ENCODE data around the gene MS4A10.
"Not testable (repeated sequence)": the region's sequence is repeated elsewhere in the genome, so short reads cannot be mapped to it uniquely, and the experiment has no call there.

Gene MS4A10

DNA sequence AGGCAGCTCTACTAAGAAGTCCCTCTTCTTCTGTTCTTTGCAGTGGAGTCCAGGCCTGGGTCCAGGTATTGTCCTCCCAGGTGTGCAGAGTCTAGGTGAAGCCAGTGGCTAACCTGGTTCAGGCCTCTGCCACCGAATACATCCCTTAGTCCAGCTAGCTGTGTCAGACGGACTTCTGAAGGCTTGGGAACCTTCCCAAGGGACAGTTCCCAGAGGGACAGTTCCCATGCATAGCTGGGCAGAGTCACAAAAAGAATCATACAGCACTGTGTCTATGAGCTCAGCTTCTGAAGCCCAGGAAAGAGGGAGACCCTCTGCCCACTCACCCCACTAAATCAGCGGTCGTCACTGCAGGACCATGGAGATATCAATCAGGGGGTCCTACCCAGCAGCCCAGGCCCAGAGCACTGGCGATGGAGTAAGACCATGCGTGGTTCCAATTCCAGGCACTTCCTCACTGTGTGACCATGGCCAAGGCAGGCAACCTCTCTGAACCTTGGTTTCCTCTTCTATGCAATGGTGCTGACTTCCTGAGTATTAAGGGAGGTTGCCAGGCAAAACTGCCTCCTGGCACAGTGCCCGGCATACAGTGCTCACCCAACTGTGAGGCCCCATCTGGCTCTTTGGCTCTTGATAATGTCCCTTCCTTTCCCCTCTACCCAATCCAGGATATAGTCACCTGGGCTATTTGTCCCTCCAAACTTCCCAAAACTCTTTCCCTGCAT is 3.4 kb downstream of the MS4A10 start:
- DNase-seq, result no peak

DNA sequence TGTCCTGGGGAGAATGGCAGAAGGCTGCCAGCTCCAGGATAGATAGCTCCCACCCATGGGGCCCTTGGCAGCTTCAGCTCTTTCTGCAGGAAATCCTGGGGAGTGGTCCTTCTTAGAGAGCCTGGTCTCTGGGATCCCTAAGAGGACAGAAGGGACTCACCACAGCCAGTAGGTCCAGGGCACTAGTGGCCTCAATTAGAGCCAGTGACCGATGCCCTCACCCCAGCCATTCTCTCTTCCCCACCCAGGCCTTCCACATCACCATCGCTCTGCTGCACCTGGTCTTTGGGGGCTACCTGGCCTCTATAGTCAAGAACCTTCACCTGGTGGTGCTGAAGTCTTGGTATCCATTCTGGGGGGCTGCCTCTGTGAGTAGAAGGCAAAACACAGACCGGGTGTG is 5.6 kb downstream of the MS4A10 start:
- no peak for DNase-seq

- DNase-seq, result no peak
Observed at GRCh38 chr11:60791153-60791933, 6.2 kb downstream of the MS4A10 start.

DNA sequence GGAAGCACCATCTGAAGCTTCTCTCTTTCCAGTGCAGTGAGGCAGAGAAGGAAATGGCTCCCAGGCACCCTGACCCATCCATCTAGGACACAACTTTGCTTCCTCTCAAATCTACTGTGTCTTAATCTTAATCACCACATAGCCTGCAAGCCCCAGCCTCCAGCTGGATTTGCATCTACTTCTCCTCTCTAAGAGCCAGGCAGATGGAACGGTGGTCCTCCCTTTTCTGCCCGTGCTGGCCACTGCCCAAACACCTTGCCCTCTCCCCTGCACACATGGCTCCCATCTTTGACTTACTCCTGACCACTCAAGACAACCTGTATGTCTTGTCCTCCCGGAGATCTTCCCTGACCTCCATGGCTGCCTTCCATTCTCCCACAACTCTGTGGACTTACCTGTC is 7.4 kb downstream of the MS4A10 start:
- DNase-seq, result no peak

- DNase-seq, result no peak
Observed at GRCh38 chr11:60795291-60795690, 10.2 kb downstream of the MS4A10 start.

DNA sequence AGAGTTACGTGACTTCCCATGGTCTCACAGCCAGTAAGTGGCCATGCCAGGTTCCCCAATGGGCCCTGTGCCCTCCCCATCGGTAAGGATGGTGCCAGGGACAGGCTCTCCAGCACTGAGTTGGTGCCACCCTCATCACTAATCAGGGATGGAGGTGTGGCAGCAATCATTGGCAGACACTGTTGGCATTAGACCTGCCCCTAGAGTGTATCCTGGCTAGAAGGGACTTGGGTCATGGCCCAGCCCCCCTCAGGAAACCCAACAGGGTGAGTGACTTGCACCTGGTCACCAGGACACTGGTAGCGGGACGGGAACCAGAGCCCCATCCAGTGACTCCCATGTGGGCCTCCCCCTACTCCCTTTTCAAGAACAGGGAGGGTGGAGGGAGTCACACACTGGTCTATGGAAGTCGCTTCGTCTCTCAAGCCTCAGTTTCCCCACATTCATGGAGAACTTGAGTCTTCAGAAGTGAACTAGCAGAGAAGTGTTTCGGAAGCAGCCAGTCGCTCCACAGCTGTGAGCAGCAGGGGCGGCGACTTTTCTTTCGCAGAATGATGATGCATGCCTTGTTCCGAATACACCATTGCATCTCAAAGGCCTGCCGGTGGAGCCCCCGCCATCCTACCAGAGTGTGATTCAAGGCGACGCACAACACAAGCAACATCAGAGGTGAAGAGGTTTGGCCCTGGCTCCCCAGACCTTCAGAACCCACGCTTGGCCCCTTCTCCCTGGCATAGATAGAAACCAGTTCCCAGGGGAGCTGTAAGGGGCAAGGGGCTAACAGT is 12.9 kb downstream of the MS4A10 start:
- no peak for DNase-seq

DNA sequence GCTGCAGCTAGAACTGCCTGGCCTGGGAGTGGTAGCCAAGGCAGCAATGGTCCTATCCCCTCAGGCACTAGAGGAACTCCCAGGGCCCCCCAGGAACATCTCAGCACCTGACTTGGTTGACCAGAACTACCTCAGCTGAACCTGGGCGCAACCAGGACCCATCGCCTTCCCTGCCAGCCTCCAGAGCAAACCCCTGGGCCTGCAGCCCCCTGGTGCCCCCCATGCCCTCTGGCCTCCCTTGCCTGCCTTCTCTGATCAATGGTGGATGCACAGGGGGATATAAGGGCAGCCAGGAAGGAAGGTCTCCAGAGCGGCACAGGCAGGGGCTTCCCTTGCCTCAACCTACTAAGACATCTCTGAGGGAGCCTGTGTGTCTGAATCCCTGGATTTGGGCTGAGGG is 13.5 kb downstream of the MS4A10 start:
- DNase-seq, result no peak

- DNase-seq, result no peak
Observed at GRCh38 chr11:60801194-60801593, 16.1 kb downstream of the MS4A10 start.

GRCh38 chr11:60803273-60803936 is 18.3 kb downstream of the MS4A10 start:
- no peak for DNase-seq

- DNase-seq, result no peak
Observed at GRCh38 chr11:60809249-60809648, 24.1 kb downstream of the MS4A10 start.

DNA sequence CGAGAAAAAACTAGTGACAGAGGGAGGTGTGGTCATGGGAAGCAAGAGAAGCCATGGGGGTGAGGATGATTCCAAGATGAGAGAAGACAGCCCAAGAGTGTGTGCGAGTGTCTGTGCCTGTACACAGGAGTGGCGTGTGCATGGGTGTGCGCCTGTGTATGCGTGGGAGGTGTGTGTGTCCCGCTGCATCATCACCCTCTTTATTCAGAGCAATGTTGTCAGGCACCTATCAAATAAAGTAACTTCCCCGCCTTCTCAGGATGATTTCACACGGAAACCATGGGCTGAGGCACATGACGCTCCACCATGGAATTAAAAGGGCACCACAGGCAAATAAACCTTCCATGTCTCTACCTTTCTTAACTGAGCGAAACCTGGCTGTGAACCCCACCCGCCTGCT is 24.6 kb downstream of the MS4A10 start:
- no peak for DNase-seq

- no peak for DNase-seq
Observed at GRCh38 chr11:60810151-60810550, 25.0 kb downstream of the MS4A10 start.

DNA sequence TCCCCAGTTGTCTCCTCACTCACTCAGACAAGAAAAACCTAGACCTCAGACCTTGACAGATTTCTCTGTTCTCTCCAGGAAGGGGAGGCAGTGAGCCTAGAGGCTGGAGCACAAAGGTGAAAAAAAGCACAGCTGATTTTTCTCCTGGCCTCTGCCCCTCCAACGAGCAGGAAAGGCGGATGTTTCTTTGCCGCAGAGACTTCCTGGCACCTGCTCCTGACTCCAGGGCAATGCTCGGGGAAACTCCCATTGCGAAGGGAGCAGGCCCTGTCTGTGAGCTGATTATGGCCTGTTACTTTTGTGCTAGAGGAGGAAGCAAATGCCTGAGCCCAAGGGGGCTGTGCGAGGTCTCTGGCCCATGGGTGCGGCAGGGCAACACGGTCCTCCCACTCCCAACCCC is 25.4 kb downstream of the MS4A10 start:
- DNase-seq, result no peak

DNA sequence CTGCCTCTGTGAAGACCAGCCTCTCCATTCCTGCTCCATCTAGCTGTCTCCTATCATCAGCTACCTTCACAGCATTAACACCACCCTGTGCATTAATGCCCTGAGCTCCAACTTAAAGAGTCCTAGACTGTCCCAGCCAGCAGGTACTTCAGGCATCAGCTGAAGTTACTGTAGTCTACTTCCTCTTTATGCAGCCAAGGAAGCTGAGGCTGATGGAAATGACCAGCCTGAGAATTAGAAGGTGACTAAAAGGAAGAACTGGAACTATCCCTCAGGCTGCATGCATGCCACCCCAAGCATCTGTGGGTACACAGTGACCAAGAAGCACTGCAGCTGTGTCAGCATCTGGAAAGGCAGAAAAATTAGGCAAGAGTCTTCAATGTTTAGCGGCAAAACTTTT is 28.2 kb downstream of the MS4A10 start:
- DNase-seq, result no peak

- DNase-seq, result no peak
Observed at GRCh38 chr11:60814112-60814511, 29.0 kb downstream of the MS4A10 start.

DNA sequence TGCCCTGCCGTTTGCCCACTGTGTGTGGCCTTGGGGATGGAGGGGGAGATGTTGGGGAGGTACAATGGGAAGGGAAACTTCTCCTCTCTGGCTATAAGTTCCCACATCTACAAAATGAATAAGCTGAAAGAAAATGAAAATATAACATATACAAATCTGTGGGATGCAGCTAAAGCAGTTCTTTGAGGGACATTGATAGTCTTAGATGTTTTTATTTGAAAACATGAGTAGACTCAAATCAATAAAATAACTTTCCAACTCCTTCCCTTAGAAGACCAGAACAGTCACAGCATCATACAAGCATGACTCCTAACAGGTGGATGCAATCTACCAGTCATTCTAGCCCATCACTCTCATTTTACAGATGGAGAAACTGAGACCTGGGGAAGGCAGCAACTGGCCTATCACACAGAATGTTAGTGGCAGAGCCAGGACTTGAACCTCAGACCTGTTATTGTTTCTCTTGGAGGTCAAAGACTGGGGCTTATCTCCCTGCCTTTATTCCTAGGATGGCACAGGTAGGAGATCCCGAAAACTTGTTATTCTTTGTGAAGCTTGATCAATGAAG is 31.5 kb downstream of the MS4A10 start:
- no peak for DNase-seq

DNA sequence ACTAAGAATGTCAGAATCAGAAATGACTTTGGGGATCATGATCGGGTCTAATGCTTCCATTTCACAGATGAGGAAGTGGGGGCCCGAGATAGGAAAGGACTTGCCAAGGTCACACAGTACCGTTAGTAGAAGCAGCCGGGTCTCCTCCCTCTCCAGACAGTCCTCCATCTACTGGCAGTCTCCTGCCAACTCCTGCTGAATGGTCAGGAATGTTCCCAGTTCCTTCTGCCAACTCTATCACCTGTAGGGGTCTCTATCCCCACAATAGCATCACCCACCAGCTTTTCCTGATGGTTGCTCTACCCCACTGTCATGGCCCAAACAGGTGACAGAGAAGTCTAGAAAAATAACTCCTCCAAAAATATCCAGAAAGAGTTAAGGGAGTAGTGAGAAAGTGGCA is 32.9 kb downstream of the MS4A10 start:
- no peak for DNase-seq

DNA sequence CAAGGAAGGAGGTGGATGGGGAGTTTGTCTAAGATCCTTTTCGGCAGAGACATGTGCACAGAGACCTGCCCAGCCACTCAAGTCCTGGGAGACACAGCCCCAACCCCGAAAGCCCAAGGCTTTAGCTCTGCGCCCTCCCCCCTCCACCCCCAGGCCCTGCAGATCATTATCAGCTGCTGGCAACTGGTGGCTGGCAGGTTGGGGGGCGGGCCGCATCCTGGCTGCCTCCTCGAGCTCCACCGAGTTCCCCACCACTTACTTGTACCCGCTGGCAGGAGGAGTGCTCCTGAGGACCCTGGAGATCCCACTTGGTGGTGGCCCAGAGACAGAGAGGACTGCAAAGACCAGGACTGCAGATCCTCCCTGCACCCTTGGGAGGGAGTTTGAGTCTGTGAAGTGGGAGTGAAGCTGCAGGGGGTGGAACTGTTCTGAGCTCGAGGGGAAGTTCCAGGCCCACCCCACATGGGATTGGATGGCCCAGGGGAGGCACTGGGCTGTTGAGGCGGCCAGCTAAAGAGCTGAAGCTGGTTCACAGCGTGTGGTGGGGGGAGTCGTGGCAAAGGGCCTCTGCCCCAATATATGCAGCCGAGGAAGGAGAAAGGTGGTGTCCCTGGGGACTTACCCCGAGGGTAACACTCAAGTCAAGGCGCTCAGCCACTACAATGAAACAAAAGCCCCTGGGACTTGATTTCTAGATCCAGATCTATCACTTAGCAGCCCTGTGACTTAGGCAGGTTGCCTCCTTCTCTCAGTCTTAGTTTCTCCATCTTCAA is 36.9 kb downstream of the MS4A10 start:
- DNase-seq, result no peak

DNA sequence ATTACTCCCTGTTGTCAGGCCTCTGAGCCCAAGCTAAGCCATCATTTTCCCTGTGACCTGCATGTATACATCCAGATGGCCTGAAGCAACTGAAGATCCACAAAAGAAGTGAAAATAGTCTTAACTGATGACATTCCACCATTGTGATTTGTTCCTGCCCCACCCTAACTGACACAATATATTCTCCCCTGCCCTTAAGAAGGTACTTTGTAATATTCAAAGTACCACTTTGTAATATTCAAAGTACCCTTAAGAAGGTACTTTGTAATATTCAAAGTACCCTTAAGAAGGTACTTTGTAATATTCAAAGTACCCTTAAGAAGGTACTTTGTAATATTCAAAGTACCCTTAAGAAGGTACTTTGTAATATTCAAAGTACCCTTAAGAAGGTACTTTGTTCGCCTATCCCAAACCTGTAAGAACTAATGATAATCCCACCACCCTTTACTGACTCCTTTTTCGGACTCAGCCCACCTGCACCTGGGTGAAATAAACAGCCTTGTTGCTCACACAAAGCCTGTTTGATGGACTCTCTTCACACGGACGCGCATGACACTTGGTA is 38.7 kb downstream of the MS4A10 start:
- not testable (repeated sequence) for DNase-seq

GRCh38 chr11:60825118-60825517 is 40.0 kb downstream of the MS4A10 start:
- DNase-seq, result no peak

DNA sequence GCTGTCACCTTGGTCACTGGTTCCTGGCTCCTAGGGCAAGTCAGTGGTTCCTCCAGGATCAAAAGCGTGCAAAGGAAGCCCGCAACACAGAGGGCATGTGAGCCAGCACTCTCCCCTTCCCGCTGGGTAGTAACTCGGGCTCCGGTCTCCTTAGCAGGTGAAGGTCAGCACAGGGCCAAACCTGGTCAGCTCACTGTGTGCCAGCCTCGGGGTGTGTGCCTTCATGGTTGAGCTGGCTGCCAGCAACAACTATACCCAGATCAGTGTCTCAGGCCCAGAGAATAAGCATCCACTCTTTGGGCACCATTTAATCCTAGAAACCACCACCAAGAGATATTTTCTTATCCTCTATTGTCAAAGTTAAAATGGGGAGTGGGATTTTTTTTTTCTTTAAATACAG is 40.7 kb downstream of the MS4A10 start:
- DNase-seq, result no peak

All from NCI-H82 (cell line).